ENCODE data around the gene UVRAG.

Gene UVRAG

DNA sequence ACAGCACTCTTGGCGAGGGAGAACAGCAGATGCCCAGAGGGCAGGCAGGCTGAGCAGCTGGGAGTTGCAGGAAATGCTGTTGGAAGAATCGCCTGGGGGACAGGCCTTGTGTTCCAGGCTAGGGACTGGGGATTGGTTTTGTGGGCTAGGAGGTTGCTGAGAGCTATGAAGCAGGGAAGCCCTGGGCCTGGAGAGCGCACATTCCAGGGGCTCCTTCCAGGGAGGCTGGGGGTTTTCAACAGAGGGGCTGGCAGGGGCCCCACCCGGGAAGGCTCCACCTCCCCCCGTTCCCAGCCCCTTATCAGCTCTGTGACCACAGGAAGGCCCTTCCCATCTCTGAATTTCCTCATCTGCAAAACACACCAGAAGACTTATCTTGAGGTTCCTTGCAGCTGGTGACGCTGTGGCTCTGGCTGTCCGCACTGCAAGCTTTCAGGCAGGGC is 369.6 kb downstream of the UVRAG start:
- DNase-seq = no peak

DNA sequence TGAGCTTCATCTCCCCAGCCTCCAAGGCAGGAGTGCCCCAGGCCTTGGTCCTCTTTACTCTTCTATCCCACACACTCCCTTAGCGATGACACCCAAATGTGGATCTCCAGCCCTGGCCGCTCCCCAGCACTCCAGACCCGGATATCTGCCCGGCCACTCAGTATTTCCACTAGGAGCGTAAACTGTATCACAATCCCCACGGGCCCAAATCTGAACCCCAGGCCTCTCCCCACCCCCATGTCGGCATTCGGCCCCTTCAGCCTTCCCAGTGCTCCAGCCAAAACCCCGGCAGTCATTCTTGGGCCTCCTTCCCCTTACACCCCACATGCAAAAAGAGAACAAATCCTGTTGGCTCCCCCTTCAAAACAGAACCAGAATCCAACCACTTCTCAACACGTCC is 370.5 kb downstream of the UVRAG start:
- DNase-seq = no peak

DNA sequence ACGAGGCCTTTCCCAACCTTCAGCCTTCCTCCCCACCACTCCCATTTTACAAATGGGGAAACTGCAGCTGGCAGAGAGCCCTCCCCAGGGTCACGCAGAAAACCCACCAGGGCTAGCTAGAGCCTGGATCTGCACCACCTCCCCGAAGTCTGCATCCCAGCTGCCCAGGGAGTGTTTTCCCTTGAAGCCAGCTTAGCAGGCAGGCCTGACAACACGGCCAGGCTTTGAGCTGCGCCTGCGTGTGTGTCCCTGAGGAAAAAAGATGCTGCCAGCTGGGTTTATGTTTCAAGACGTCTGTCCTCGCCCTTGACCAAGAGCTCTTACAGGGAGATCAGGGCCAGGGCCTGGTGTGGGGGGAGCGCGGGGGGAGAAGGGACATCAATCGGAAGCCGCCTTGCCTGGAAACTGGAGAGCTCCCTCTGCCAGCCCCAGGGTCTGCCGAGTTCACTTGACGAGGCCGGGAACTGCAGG is 371.0 kb downstream of the UVRAG start:
- DNase-seq = no peak

DNA sequence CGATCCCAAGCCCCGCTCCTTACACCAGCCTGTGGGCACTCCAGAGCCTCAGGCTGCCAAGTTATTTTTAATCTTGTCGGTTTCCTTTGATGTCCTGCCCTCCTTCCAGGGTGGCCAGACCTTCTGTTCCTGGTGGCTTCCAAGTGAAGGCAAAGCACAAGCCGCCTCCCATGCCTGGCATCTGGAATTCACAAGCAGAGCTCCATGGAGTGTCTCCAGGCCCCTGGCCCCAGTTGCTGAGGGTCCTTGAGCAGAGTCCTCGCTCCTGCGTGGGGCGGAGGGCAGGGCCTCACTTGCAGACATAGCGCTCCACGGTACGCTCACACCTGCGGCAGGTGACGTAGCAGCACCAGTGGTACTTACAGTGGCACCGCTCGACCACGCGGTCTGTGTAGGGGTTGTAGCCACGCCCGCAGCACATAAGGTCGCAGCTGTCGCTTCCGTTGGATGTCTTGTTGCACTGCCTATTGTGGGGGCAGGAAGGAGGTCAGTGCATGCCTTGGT is 371.8 kb downstream of the UVRAG start:
- no peak for DNase-seq

DNA sequence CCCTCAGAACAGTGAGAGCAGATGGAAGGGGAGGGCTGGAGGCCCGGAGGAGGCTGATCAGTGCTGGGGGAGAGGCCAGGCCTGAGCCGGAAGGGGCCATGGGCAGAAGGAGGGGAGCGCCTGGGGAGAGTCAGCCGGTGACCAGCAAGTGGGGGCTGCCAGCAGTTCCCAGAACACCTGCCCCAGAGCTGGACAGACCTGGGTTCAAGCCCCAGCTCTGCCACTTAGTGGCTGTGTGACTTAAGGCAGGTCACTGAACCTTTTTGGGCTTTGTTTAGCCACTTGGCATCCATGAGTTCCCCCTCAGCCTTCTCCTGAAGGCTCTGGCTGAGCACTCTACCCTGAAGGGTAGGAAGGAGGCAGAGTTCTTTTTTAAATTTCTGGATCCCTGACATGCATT is 373.9 kb downstream of the UVRAG start:
- no peak for DNase-seq

DNA sequence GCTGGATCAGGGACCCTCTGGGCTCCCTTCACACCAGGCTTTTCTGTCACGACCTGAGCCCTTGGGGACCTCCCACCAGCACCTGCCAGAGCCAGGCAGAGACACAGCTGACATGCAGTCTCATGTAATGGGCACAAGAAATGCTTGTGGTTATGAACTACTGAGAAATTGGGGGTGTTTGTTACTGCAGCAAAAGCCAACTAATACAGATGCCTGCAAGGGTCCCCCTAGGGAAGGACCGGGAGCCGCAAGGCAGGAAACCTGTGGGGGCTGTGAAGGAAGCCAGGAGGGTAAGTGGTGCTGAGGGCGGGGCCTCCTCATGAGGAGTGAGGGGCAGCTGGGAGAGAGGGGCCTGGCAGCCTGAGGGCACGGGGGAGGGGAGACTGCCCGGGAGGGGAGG is 374.7 kb downstream of the UVRAG start:
- DNase-seq = no peak

DNA sequence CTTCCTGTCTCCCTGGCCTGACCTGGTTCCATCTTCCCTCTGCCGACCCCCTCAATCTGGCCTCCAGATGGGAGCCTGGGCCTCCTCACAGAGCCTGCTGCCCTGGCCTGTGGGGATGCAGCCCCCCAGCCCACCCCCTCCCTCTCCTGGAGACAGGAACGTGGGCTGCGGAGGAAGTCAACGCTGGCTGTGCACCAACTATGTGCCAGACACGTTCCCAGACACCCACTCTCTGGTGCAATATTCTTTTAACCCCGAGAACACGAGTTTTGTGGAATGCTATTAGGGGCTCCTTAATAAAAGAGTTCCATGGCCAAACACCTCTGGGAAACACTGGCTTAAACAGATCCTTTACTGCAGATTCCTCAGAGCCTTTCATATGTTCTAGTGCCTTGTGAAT is 375.4 kb downstream of the UVRAG start:
- DNase-seq = no peak
